ENCODE measurements around the gene CHN1. TPM values are rescaled to one million over a fixed set of nuclear protein-coding genes. Genes with fewer than 3 reads are reported as not detected.

Gene CHN1
- total RNA-seq, 1 donor from 2014 or later, result 7.3 TPM

GRCh38 chr2:174981331-174981730 lies 23.9 kb downstream of the CHN1 start:
- Mint-ChIP-seq H3K36me3 (ENCODE audit: low read depth) (no peaks in the 10 kb centered on the region), H3K9me3 (no peaks in the 10 kb centered on the region), H3K27ac (no peak overlapping the region), H3K4me3 (ENCODE audit: low read depth) (no peak overlapping the region), H3K27me3 (ENCODE audit: low read depth) (peaks cover 24% of the 10 kb centered on the region), H3K4me1 (ENCODE audit: low read depth) (no peaks in the 10 kb centered on the region)
- intact Hi-C loops (cut with micrococcal nuclease), result no loop called here
- no peak for DNase-seq (ENCODE audit: low spot score)

- no peaks in the 10 kb centered on the region for H3K4me1 Mint-ChIP-seq (ENCODE audit: low read depth)
- no peaks in the 10 kb centered on the region for H3K9me3 Mint-ChIP-seq
- intact Hi-C loops (cut with micrococcal nuclease), result no loop called here
- no peak overlapping the region for H3K27ac Mint-ChIP-seq
- H3K36me3 Mint-ChIP-seq (ENCODE audit: low read depth), result no peaks in the 10 kb centered on the region
- DNase-seq (ENCODE audit: low spot score), result no peak
- H3K4me3 Mint-ChIP-seq (ENCODE audit: low read depth), result no peak overlapping the region
- H3K27me3 Mint-ChIP-seq (ENCODE audit: low read depth), result peaks cover 21% of the 10 kb centered on the region
Measured at GRCh38 chr2:174979996-174980395, 25.2 kb downstream of the CHN1 start.

DNA sequence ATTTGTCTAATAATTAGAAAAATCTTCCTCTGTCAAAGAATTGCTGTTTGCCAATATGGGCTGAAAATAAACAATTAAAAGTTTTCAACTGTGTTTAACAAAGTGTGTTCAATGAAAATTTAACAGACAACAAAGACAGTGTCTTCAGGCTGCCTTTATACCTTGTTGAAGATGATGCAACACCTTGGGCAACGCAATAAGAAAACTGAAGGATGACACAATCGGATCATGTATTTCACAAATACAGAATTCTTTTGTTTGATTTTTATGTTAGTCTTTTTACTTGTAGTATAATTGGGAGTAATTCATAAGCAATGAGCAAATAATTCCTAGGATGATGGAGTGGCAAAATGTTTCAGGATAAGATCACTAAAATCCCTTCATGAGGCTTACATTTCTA lies 27.8 kb downstream of the CHN1 start:
- Mint-ChIP-seq H3K36me3 (ENCODE audit: low read depth) (no peaks in the 10 kb centered on the region), H3K9me3 (no peaks in the 10 kb centered on the region), H3K4me1 (ENCODE audit: low read depth) (no peaks in the 10 kb centered on the region), H3K4me3 (ENCODE audit: low read depth) (no peak overlapping the region), H3K27me3 (ENCODE audit: low read depth) (peaks cover 14% of the 10 kb centered on the region), H3K27ac (no peak overlapping the region)
- DNase-seq (ENCODE audit: low spot score), result no peak
- intact Hi-C loops (cut with micrococcal nuclease), result no loop called here

DNA sequence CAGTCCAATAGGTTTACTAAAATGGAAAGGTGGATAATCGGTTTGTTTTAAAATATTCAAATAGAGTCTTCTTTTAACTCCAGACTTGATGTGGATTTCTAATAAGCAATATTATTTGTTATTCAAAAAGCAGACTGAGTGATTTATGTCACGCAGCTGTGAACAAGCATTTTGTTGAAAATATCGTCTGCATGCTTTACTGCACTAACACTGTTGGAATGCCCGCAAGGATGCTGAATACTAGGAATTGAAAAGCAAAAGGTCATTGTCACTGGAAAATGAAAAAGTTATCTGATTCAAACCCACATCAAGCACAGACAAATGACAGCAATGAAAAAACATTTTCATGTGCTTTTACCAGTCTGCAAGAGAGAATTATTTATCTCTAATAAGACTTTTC lies 31.1 kb downstream of the CHN1 start:
- H3K9me3 Mint-ChIP-seq, result no peaks in the 10 kb centered on the region
- intact Hi-C loops (cut with micrococcal nuclease), result no loop called here
- no peaks in the 10 kb centered on the region for H3K4me1 Mint-ChIP-seq (ENCODE audit: low read depth)
- H3K27ac Mint-ChIP-seq, result no peak overlapping the region
- DNase-seq (ENCODE audit: low spot score), result no peak
- no peaks in the 10 kb centered on the region for H3K36me3 Mint-ChIP-seq (ENCODE audit: low read depth)
- peaks cover 10% of the 10 kb centered on the region for H3K27me3 Mint-ChIP-seq (ENCODE audit: low read depth)
- H3K4me3 Mint-ChIP-seq (ENCODE audit: low read depth), result no peak overlapping the region

DNA sequence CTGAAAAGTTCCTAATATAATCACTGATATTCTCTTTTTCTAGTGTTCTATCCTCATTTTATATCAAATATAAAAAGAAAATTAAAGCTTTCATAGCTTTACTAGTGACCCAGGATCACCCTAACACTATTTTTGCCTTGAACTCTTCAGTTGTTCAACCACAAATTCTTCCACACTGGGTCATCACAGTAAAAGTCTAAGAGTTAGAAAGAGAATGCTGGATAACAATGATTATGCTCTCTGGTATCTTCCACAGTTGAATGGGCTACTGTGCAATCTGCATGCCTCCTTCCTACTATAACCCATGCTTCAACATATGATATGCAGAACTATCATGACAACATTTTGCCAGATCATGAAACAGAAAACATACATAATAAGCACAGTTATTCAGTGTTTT lies 32.3 kb downstream of the CHN1 start:
- no peaks in the 10 kb centered on the region for H3K36me3 Mint-ChIP-seq (ENCODE audit: low read depth)
- H3K9me3 Mint-ChIP-seq, result no peaks in the 10 kb centered on the region
- peaks cover 4% of the 10 kb centered on the region for H3K27me3 Mint-ChIP-seq (ENCODE audit: low read depth)
- DNase-seq (ENCODE audit: low spot score), result no peak
- H3K27ac Mint-ChIP-seq, result no peak overlapping the region
- intact Hi-C loops (cut with micrococcal nuclease), result no loop called here
- no peaks in the 10 kb centered on the region for H3K4me1 Mint-ChIP-seq (ENCODE audit: low read depth)
- no peak overlapping the region for H3K4me3 Mint-ChIP-seq (ENCODE audit: low read depth)

- Mint-ChIP-seq H3K4me1 (ENCODE audit: low read depth) (no peaks in the 10 kb centered on the region), H3K4me3 (ENCODE audit: low read depth) (no peak overlapping the region), H3K9me3 (no peaks in the 10 kb centered on the region), H3K27me3 (ENCODE audit: low read depth) (peaks cover 1% of the 10 kb centered on the region), H3K36me3 (ENCODE audit: low read depth) (no peaks in the 10 kb centered on the region), H3K27ac (no peak overlapping the region)
- no peak for DNase-seq (ENCODE audit: low spot score)
- intact Hi-C loops (cut with micrococcal nuclease), result no loop called here
Measured at GRCh38 chr2:174971868-174972781, 33.1 kb downstream of the CHN1 start.

DNA sequence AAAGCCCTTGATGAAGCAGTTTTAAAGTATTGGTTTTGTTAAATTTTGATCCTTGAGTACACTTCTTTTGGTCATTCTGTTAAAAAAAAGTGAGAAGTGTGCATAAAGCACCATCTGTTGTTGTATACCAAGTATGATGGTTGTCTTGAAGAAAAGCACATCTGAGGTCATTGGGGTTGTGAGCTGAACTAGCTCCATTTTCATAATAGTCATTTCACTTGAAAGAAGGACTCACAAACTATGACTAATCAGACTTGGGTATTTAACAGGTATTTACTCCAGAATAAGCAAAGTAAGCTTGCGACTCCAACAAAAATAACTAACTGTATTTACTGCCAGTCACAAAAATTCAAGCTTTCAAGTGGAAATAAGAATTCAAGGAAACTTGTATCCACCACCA lies 35.1 kb downstream of the CHN1 start:
- H3K9me3 Mint-ChIP-seq, result no peaks in the 10 kb centered on the region
- peaks cover 7% of the 10 kb centered on the region for H3K4me1 Mint-ChIP-seq (ENCODE audit: low read depth)
- no peak overlapping the region for H3K4me3 Mint-ChIP-seq (ENCODE audit: low read depth)
- intact Hi-C loops (cut with micrococcal nuclease), result no loop called here
- peaks cover 1% of the 10 kb centered on the region for H3K27me3 Mint-ChIP-seq (ENCODE audit: low read depth)
- DNase-seq (ENCODE audit: low spot score), result no peak
- no peaks in the 10 kb centered on the region for H3K36me3 Mint-ChIP-seq (ENCODE audit: low read depth)
- no peak overlapping the region for H3K27ac Mint-ChIP-seq

- Mint-ChIP-seq H3K27ac (no peak overlapping the region), H3K9me3 (no peaks in the 10 kb centered on the region), H3K4me3 (ENCODE audit: low read depth) (no peak overlapping the region), H3K4me1 (ENCODE audit: low read depth) (peaks cover 7% of the 10 kb centered on the region), H3K36me3 (ENCODE audit: low read depth) (no peaks in the 10 kb centered on the region), H3K27me3 (ENCODE audit: low read depth) (peaks cover 1% of the 10 kb centered on the region)
- intact Hi-C loops (cut with micrococcal nuclease), result no loop called here
- no peak for DNase-seq (ENCODE audit: low spot score)
Measured at GRCh38 chr2:174969091-174969734, 36.0 kb downstream of the CHN1 start.

DNA sequence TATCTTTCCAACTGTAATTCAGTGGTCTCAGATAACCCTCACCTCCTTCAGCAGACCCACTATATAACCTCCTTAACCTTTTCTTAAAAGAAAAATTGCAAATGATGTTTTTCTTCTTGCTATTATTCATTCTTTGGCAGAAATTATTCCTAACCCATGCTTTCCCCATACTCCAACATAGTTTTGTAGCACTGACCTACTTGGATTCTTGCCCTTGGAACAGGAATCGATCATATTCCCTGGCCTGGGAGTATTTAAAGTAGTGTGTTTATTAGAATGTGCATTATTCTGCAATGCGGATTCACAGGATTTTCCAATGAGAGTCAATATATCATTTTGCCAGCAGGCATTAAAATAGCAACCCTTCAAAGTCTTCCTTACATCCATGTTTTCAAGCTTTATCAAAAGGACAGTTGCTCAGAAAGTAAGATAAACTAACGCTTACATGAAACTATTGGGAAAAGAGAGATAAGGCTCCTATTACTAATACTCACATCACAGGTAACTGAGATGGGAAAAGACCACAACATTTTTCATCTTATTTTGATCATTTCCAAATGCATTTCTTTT lies 37.4 kb downstream of the CHN1 start:
- Mint-ChIP-seq H3K9me3 (no peaks in the 10 kb centered on the region), H3K4me3 (ENCODE audit: low read depth) (no peak overlapping the region), H3K27ac (no peak overlapping the region), H3K4me1 (ENCODE audit: low read depth) (peaks cover 11% of the 10 kb centered on the region), H3K27me3 (ENCODE audit: low read depth) (peaks cover 1% of the 10 kb centered on the region), H3K36me3 (ENCODE audit: low read depth) (no peaks in the 10 kb centered on the region)
- no peak for DNase-seq (ENCODE audit: low spot score)
- intact Hi-C loops (cut with micrococcal nuclease), result no loop called here

DNA sequence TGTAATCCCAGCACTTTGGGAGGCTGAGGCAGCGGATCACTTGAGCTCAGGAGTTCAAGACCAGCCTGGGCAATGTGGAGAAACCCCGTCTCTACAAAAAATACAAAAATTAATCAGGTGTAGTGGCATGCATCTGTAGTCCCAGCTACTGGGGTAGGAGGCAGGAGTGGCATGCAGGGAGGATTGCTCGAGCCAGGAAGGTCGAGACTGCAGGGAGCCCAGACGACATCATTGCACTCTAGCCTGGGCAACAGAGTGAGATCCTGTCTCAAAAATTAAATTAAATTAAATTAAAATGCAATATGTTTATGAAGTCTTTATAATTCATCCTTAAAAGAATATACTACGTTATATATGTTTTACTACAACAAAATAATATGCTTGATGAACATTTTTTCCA lies 38.1 kb downstream of the CHN1 start:
- DNase-seq (ENCODE audit: low spot score), result no peak
- Mint-ChIP-seq H3K27me3 (ENCODE audit: low read depth) (peaks cover 1% of the 10 kb centered on the region), H3K9me3 (no peaks in the 10 kb centered on the region), H3K4me1 (ENCODE audit: low read depth) (peaks cover 11% of the 10 kb centered on the region), H3K4me3 (ENCODE audit: low read depth) (no peak overlapping the region), H3K36me3 (ENCODE audit: low read depth) (no peaks in the 10 kb centered on the region), H3K27ac (no peak overlapping the region)
- intact Hi-C loops (cut with micrococcal nuclease), result no loop called here

DNA sequence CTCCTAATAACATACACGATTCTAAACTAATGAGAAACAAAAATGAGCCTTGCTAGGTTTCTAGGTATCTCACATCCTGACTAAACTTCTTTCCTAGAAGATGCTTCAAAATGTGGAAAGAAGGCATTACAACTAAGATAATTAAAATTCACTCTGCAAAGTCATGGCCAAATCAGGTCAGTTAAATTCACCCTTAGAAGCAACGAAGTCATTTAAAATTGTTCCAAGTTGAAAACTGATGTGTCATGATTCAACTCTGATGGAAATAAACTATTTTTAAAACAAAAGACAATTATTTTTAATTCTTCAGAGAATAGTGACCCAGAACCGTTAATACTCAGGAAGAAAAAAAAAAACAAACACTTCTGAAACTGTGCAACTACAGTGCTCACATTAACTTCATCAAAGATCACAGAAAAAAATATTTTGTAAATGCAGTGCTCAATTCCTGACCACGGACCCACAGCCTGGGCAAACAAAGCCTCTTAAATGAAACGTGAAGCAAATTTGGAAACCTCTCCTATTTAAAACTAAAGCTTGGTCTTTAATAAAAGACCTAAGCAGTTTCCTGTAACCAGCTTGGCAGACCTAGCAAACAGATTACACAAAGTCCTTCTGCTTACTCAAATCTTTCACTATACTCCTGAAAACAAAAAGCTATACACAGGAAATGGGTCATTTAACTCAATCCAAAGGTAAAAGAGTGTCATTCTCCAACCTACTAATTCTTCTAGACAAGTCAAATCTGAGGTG lies 39.0 kb downstream of the CHN1 start:
- H3K9me3 Mint-ChIP-seq, result no peaks in the 10 kb centered on the region
- H3K27me3 Mint-ChIP-seq (ENCODE audit: low read depth), result peaks cover 1% of the 10 kb centered on the region
- H3K4me1 Mint-ChIP-seq (ENCODE audit: low read depth), result peaks cover 11% of the 10 kb centered on the region
- intact Hi-C loops (cut with micrococcal nuclease), result no loop called here
- H3K36me3 Mint-ChIP-seq (ENCODE audit: low read depth), result no peaks in the 10 kb centered on the region
- H3K4me3 Mint-ChIP-seq (ENCODE audit: low read depth), result no peak overlapping the region
- no peak for DNase-seq (ENCODE audit: low spot score)
- no peak overlapping the region for H3K27ac Mint-ChIP-seq

DNA sequence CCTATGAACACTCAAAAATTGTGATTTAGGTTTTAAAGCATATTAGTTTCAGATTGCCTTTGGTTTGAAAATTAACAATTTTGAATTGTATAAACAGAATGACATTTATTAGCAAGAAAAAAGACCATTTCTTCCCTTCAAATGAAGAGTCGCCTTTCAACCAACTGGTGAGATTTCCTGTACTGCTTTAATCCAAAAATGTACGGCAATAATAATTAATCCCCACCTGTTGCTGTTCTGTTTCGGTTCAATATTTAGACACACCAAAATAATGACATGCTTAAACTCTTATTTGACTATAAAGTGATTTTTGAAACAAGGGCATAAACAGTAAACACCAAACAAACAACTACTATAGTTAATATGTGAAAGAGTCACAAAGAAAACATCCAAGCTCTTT lies 39.6 kb downstream of the CHN1 start:
- intact Hi-C loops (cut with micrococcal nuclease), result no loop called here
- DNase-seq (ENCODE audit: low spot score), result no peak
- Mint-ChIP-seq H3K9me3 (no peaks in the 10 kb centered on the region), H3K27me3 (ENCODE audit: low read depth) (peaks cover 1% of the 10 kb centered on the region), H3K4me3 (ENCODE audit: low read depth) (no peak overlapping the region), H3K4me1 (ENCODE audit: low read depth) (peaks cover 11% of the 10 kb centered on the region), H3K36me3 (ENCODE audit: low read depth) (no peaks in the 10 kb centered on the region), H3K27ac (no peak overlapping the region)
